ENCODE results near the gene FRMD7. TPM values are rescaled to one million over a fixed set of nuclear protein-coding genes. Genes with fewer than 3 reads are reported as not detected.

Gene FRMD7
- total RNA-seq, 2 donors from 2014 or later = not detected

Other genes starting within 250 kb of the FRMD7 start
- gene STK26, start 104.7 kb downstream of the FRMD7 start, total RNA-seq = 10 to 100 TPM; 11.0 to 12.9 TPM
- 10 to 100 TPM in 1 of 2 donors, 1 to 10 TPM in 1; 9.2 to 19.0 TPM for gene RAP2C, start 91.4 kb upstream of the FRMD7 start, total RNA-seq